Uterus (tissue), 2 donors: ENCODE measurements around the gene ZNF827.

ENCODE experiments used
- CTCF ChIP-seq, 4 experiments: fragments of 200-600 bp in 2 of 4; fragments of 450-650 bp in 2 of 4; sonication (generic) in 2 of 4; IDR thresholded peaks; one replicate each; pipeline ENCODE4 v1.5.1; 2016 to 2019; ENCODE audit warnings: antibody characterized with exemption in 4 of 4, mild to moderate bottlenecking in 2 of 4, moderate library complexity in 1 of 4
- POLR2A ChIP-seq, 2 donors: fragments of 450-650 bp; IDR thresholded peaks; one replicate each; pipeline ENCODE4 v1.6.1; 2016; ENCODE audit warnings: antibody characterized with exemption in 2 of 2, mild to moderate bottlenecking in 1 of 2, moderate library complexity in 1 of 2

GRCh38 chr4:145786261-145786660, 152.4 kb downstream of the ZNF827 start:
- no peak for TF ChIP-seq POLR2A (IDR thresholded peaks at IDR 0.05)
- no peak for TF ChIP-seq CTCF (IDR thresholded peaks at IDR 0.05)
